GM18907 (cell line): ENCODE measurements around the gene TSPAN5.
A peak's percentile ranks its signal among the peaks of the same experiment; 100 is the strongest.

Experiments
- ATAC-seq: cut with Tn5 transposase; IDR thresholded peaks from one replicate; pipeline ENCODE4 v1.9.1; 2021; ENCODE audit warnings: mild to moderate bottlenecking, moderate library complexity; ENCODE audit not compliant: unreplicated experiment

TSPAN5 gene

GRCh38 chr4:98620087-98620784 is 38.2 kb downstream of the TSPAN5 start:
- no peak for ATAC-seq

DNA sequence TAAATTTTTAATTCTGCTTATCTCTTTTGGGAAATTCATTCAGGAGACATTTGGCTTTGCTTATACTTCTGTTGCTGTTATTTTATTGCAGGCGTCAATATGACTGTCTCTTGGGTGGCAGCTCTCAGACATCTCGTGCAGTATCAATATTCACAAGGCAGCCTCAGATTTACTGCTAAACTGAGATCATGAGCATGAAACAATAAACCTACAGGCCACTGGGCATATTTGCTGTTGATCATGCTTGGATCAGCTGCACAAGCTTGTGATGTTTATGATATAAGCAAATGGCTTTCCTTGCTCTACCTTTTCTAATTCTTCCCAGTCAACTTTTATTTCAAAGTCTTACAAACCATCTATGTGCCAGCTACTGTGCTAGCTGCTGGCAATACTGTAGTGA is 39.2 kb downstream of the TSPAN5 start:
- ATAC-seq = no peak

GRCh38 chr4:98618680-98619079 is 39.7 kb downstream of the TSPAN5 start:
- no peak for ATAC-seq

DNA sequence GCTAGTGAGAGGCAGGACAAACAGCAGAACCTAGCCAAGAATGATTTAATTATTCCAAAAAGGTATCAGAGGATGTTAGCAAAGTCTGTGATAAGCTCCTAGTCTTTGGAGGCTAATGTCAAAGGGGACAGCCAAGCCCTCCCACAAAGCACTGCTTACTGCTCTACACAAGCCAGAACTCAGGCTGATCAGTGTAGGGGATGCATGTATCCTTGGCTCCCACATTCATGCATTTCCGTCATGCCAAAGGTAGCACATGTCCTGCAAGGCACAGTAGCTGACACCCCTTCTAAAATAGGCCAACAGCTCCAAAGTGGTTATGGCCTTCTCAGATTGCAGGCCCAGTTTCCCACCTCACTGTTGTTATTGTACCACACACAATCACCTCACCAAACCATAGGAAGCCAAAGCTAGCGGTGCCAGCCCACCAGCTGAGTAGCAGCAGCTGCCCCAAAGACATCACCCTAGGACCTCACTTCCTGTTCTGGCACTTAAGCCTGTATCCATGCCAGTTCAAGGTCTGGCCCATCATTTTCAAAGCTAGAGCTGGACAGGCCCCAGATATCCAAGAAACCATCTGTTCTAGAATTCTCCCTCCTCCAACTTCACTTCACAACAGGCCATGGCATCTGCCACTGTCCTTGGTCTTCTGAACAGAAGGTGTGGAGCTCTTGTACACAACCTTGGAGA is 40.9 kb downstream of the TSPAN5 start:
- no peak for ATAC-seq

GRCh38 chr4:98615991-98616390 is 42.4 kb downstream of the TSPAN5 start:
- ATAC-seq = no peak

GRCh38 chr4:98614662-98615061 is 43.7 kb downstream of the TSPAN5 start:
- ATAC-seq = no peak

- no peak for ATAC-seq
These were observed 44.3 kb downstream of the TSPAN5 start for GRCh38 chr4:98614094-98614493.

- no peak for ATAC-seq
These were observed 44.8 kb downstream of the TSPAN5 start for GRCh38 chr4:98613453-98614075.

- ATAC-seq = peak; percentile 74
These were observed 45.8 kb downstream of the TSPAN5 start for GRCh38 chr4:98612318-98613250.

DNA sequence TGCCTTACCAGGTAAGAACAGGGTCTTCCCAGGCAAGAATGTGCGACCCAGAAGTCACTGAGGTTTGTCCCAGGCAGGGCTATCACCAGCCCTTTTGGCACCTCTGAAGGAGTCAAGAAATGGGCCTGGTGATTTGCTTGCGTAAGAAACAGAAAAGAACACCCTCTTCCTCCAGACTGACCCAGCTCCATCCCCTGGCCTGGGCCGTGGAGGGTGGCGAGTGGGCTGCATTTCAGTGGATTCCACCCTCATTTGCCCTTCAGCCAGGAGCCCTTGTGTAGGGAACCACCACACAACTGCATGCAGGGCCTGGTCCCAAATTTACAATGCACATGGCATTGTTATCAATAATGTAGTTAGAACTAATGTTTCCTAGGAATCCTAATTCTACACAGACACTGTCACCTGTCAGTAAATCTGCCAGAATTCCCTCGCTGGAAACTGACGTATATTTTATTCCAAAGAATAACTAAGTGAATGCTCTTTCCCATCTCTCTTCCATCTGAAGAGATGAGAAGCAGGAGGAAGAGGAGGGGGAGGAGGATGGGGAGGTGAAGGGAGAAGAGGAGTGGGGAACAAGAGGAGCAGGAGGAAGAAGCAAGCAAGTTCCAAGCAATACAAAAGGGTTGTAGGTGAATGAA is 46.6 kb downstream of the TSPAN5 start:
- no peak for ATAC-seq

DNA sequence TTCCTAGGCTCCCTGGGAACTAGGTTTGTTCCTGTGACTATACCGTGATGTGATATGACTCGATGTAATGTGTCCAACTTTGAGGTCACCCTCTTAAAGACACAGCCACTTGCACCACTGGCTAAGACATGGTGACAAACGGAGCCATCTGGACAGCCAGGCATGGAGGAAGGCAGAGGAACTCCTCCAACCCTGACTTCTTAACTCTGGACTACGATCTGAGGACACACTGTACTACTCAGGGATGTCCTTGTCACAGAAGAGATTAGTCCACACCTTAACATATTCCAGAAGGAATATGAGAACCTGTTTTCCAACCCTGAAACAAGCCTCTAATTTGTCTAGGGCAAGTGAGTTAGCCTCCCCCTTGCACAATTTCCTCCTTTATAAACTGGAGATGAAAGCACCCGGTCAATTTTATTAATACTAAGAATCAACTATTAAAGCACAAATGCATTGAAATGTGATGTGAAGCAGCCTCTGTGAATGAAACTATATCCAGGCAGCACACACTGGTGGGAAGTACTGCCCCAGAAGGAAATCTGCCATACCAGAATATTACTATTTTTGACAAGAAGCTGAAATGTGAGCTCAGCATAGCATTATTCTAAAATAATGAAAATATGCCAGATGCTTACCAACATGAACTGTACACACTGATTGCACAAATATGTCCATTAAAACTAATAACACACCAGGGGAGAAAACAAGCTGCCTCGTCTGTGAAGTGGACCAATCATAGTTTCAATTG is 47.3 kb downstream of the TSPAN5 start:
- no peak for ATAC-seq

DNA sequence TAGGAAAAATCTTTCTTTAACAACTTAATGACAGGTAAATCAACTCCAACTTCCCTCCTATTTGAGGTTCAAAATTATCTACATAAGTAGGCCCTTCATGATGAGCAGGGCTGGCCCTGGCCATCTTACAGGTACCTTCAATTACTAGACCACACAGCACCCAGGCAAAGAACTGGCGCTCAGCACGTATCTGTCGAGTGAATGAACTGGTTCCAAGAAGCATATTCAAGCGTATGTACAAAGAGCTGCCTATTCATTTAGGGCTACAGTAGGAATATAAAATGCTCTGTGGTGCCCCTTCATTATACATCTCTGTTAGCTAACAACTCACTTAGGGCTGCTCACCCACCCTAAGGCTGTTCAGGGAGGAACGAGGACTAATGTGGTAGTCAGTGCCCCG is 48.0 kb downstream of the TSPAN5 start:
- ATAC-seq = no peak

GRCh38 chr4:98609934-98610333 is 48.5 kb downstream of the TSPAN5 start:
- ATAC-seq = no peak

GRCh38 chr4:98608356-98608755 is 50.1 kb downstream of the TSPAN5 start:
- ATAC-seq = no peak

DNA sequence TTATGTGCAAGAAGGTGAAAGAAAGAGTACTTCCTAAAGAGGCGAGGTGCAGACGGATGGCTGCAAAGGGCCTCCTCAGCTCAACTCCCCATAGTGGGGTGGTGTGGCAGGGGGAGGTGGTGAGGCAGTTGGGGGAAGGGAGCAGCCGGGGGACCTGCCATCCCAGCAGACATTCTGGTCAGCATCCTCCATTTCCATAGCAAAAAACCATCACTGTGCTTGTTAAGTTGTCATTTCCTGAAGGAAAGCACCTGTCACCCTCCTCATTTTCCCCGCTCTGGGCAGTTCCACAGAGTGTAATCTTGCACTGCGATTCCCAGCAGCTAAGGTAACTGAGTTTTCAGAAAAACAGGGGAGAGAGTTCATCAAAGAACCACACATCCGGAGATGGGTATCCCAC is 51.5 kb downstream of the TSPAN5 start:
- no peak for ATAC-seq

DNA sequence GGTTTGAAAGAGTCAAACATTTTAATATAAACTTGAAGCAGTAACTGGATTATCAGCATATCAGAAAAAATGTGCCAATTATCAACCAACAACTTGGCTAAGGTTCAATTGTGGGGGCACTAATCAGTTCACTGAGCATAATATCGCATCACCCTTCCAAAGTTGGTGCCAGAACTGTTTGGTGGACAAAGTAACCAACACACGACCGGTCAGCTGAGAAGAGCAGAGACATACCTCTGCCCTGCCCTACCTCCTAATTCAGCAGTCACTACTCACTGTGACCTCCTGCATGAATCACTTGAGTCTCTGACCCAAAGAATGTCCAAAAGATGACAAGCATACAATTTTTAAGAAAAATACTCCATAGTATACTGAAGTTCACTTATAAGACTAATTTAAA is 53.2 kb downstream of the TSPAN5 start:
- ATAC-seq = no peak

DNA sequence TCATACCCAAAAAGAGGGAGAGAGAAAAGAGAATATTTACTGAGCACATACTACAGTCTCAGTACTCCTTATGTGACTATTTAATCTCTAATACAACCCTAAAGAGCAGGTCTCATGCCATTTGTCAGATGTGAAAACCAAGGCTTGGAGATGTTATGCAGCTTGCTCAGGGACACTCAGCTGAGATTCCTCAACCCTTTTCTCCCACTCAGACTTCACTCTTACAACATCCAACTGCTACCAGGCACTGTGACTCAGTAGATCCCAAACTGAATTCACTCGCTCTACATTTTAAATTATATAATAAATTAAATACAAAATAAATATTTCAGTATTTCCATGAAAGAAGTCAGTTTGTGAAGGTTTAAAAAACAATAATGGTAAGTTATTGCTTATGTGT is 53.7 kb downstream of the TSPAN5 start:
- ATAC-seq = no peak

DNA sequence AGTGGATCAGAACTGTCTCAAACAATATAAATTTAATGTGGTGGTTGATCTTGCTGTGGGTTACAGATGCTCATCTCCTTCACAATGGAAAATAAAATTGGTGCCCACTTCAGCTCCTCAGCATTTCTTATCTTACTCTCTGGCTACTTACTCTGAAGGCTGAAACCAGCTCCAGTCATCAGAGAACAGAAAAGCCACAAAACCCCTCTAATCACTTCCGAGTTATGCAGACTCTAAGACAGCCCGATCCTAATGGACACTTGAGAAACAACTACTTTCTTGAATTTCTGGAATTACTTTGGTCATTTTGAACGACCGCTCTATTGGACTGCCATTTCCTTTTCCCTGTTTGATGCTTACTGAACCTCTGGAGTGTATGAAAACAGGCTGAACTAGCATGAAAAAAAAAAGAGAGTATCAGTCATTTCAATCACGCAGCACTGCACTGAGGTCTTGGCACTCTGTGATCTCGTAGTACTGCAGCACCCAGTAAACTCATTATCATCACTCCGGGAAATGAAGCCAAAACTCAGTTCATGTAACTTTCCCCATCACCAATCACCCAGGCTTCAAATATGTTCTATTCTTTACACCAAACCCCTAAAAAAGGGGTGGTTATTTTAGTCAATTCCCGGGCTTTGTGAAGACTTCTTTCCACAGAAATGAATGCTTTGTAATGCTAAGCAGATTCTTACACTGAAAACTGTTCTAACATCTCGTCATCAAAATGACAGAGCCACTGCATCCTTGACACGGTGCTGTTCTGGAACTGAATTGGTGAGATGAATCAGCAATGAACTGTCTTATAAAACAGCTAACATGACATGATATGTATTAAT is 54.5 kb downstream of the TSPAN5 start:
- ATAC-seq = no peak

DNA sequence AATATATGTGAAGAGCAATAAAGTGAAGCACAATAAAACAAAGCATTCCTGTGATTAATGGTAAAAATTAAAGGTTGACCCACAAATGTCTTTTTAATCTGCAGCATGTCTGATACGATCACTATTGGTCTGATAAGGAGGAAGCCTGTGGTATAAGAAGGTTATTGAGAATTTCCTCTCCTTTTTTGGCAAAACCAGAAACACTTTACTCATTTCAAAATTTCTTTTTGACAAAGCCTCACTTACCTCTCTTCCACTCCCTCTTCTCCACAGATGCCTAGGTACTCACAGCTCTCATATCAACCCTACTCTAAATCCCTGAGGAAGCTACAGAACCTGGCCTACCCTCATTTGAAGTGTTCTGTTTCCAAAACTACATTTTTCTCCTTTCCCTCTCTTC is 56.1 kb downstream of the TSPAN5 start:
- ATAC-seq = peak; percentile 71
